SU-DHL-6 (cell line): ENCODE results near the gene SIM2.

Experiments
- H2AFZ ChIP-seq: fragments of 200-600 bp; sonication (generic); 2 replicates; pipeline ENCODE4 v1.6.1; 2014; ENCODE audit warnings: low read depth, mild to moderate bottlenecking, moderate library complexity, mixed read lengths, antibody characterized with exemption, low read length; ENCODE audit not compliant: severe bottlenecking
- H3F3A ChIP-seq: fragments of 200-600 bp; shearing (Covaris generic); 2 replicates; pipeline ENCODE4 v1.6.0; 2016; ENCODE audit warnings: antibody characterized with exemption, mild to moderate bottlenecking; ENCODE audit not compliant: insufficient read depth
- H3K27ac ChIP-seq: fragments of 200-600 bp; sonication (generic); 2 replicates; pipeline ENCODE4 v1.5.1; 2016; ENCODE audit warnings: low read depth, mild to moderate bottlenecking, low read length, moderate library complexity, mixed read lengths
- H3K27me3 ChIP-seq: fragments of 200-600 bp; sonication (generic), shearing (Covaris generic); 2 replicates; pipeline ENCODE4 v1.6.0; 2014; ENCODE audit warnings: mild to moderate bottlenecking, low read length
- H3K36me3 ChIP-seq: fragments of 200-600 bp; sonication (generic); 2 replicates; pipeline ENCODE4 v1.6.1; 2014; ENCODE audit warnings: mild to moderate bottlenecking, low read length, mixed read lengths
- H3K4me2 ChIP-seq: fragments of 300-600, 200-600 bp; shearing (Covaris generic), sonication (generic); 2 replicates; pipeline ENCODE4 v1.6.0; 2014; ENCODE audit warnings: low read length, low read depth, mild to moderate bottlenecking; ENCODE audit not compliant: poor library complexity, severe bottlenecking
- H3K4me3 ChIP-seq: fragments of 200-600 bp; sonication (generic); 2 replicates; pipeline ENCODE4 v1.5.1; 2014; ENCODE audit warnings: antibody characterized with exemption, low read length, mild to moderate bottlenecking, mixed read lengths; ENCODE audit not compliant: insufficient read depth, poor library complexity, severe bottlenecking
- H3K79me2 ChIP-seq: fragments of 200-600 bp; sonication (generic); 2 replicates; pipeline ENCODE4 v1.6.1; 2014; ENCODE audit warnings: mild to moderate bottlenecking, low read length, moderate library complexity; ENCODE audit not compliant: insufficient read depth
- H3K9ac ChIP-seq: fragments of 200-600 bp; sonication (generic); 2 replicates; pipeline ENCODE4 v1.7.0; 2014; ENCODE audit warnings: mild to moderate bottlenecking, low read length
- H3K9me2 ChIP-seq: fragments of 200-600 bp; sonication (generic); replicated peaks from 2 replicates; pipeline ENCODE4 v1.6.1; 2014; ENCODE audit warnings: low read length; ENCODE audit not compliant: insufficient read depth
- H3K9me3 ChIP-seq: fragments of 200-600 bp; sonication (generic); 2 replicates; pipeline ENCODE4 v1.6.1; 2014; ENCODE audit warnings: low read length, mixed read lengths; ENCODE audit not compliant: insufficient read depth
- H4K20me1 ChIP-seq: fragments of 200-600 bp; sonication (generic); 2 replicates; pipeline ENCODE4 v1.6.1; 2014; ENCODE audit warnings: low read depth, mild to moderate bottlenecking, antibody characterized with exemption, low read length, moderate library complexity, mixed read lengths
- CTCF ChIP-seq: fragments of 200-600 bp; sonication (generic); IDR thresholded peaks from one replicate; pipeline ENCODE4 v1.5.1; 2017; ENCODE audit warnings: antibody characterized with exemption, mild to moderate bottlenecking, low read length, moderate library complexity; ENCODE audit not compliant: insufficient read depth, poor library complexity, severe bottlenecking
- EZH2phosphoT487 ChIP-seq: fragments of 200-600 bp; sonication (generic), shearing (Covaris generic); conservative IDR thresholded peaks from 2 replicates; pipeline ENCODE4 v1.6.1; 2018; ENCODE audit warnings: mild to moderate bottlenecking, antibody characterized with exemption, low read length, moderate library complexity, mixed read lengths

SIM2 gene

GRCh38 chr21:36776981-36777617 is 78.2 kb downstream of the SIM2 start:
- H3K9me3 ChIP-seq = no peaks in the 10 kb centered on the region
- no peaks in the 10 kb centered on the region for H3F3A ChIP-seq
- H3K9me2 ChIP-seq = no peaks in the 10 kb centered on the region
- no peak overlapping the region for H3K4me3 ChIP-seq
- H3K27me3 ChIP-seq = no peaks in the 10 kb centered on the region
- no peaks in the 10 kb centered on the region for H3K79me2 ChIP-seq
- H3K36me3 ChIP-seq = no peaks in the 10 kb centered on the region
- H4K20me1 ChIP-seq = no peaks in the 10 kb centered on the region
- no peak overlapping the region for H3K4me2 ChIP-seq
- TF ChIP-seq CTCF (no peak), EZH2phosphoT487 (no peak)
- H3K9ac ChIP-seq = no peak overlapping the region
- H2AFZ ChIP-seq = no peak overlapping the region
- H3K27ac ChIP-seq = no peak overlapping the region

- no peak overlapping the region for H3K9ac ChIP-seq
- H3K4me2 ChIP-seq = no peak overlapping the region
- H2AFZ ChIP-seq = no peak overlapping the region
- H3K36me3 ChIP-seq = no peaks in the 10 kb centered on the region
- H4K20me1 ChIP-seq = no peaks in the 10 kb centered on the region
- no peaks in the 10 kb centered on the region for H3K9me3 ChIP-seq
- no peak for TF ChIP-seq CTCF
- no peak for TF ChIP-seq EZH2phosphoT487
- no peaks in the 10 kb centered on the region for H3K27me3 ChIP-seq
- H3K4me3 ChIP-seq = no peak overlapping the region
- H3K79me2 ChIP-seq = no peaks in the 10 kb centered on the region
- H3K27ac ChIP-seq = no peak overlapping the region
- no peaks in the 10 kb centered on the region for H3F3A ChIP-seq
- H3K9me2 ChIP-seq = no peaks in the 10 kb centered on the region
Measured at GRCh38 chr21:36780861-36781260, 81.9 kb downstream of the SIM2 start.

GRCh38 chr21:36783612-36784374 is 84.9 kb downstream of the SIM2 start:
- no peak overlapping the region for H3K9ac ChIP-seq
- H3K27me3 ChIP-seq = no peaks in the 10 kb centered on the region
- no peaks in the 10 kb centered on the region for H3K36me3 ChIP-seq
- H3K9me2 ChIP-seq = no peaks in the 10 kb centered on the region
- H3K79me2 ChIP-seq = no peaks in the 10 kb centered on the region
- no peaks in the 10 kb centered on the region for H3K9me3 ChIP-seq
- H4K20me1 ChIP-seq = no peaks in the 10 kb centered on the region
- H3K27ac ChIP-seq = no peak overlapping the region
- TF ChIP-seq CTCF (no peak), EZH2phosphoT487 (no peak)
- no peak overlapping the region for H2AFZ ChIP-seq
- H3K4me3 ChIP-seq = no peak overlapping the region
- no peak overlapping the region for H3K4me2 ChIP-seq
- H3F3A ChIP-seq = no peaks in the 10 kb centered on the region
